Thoracic aorta endothelial cell (primary cell): Measurements from ENCODE around the gene TP53BP1. TPM values are rescaled to one million over a fixed set of nuclear protein-coding genes. Genes with fewer than 3 reads are reported as not detected.

Experiments used
- total RNA-seq: library from RNA; depleted of rRNA; stranded (reverse); fragments of >200 nt; gene quantifications from 2 replicates; pipeline ENCODE4 v1.2.3, GENCODE V29; 2012

Gene TP53BP1
- total RNA-seq = 60.9 and 66.8 TPM in 2 replicates

GRCh38 chr15:43492673-43493601 lies at the start of gene TP53BP1:
Gene TP53BP1, minus strand, starts transcription at chr15:43493156. Its CDS starts 113 bp downstream, at chr15:43493043.

GRCh38 chr15:43517354-43518196 lies 24.6 kb upstream of the TP53BP1 start, which contains the start of gene MAP1A:
Gene MAP1A, plus strand, starts transcription at chr15:43517608. Its CDS starts 3,866 bp downstream, at chr15:43521474.

GRCh38 chr15:43370975-43371974 lies 121.7 kb downstream of the TP53BP1 start, which contains the start of the genes TUBGCP4 and ZSCAN29:
Gene TUBGCP4, plus strand, starts transcription at chr15:43371101. Its CDS starts 254 bp downstream, at chr15:43371355.
Gene ZSCAN29, minus strand, starts transcription at chr15:43371043. Its CDS starts 1,130 bp downstream, at chr15:43369913.

Other genes with a start within 250 kb of the TP53BP1 start
- not detected in 2 replicates for gene TGM5, start 226.2 kb downstream of the TP53BP1 start, total RNA-seq
- not detected in 2 replicates for gene TGM7, start 190.9 kb downstream of the TP53BP1 start, total RNA-seq
- gene LCMT2, start 162.6 kb downstream of the TP53BP1 start, total RNA-seq = 5.6 and 7.0 TPM in 2 replicates
- gene ZSCAN29, start 122.1 kb downstream of the TP53BP1 start, total RNA-seq = 24.3 and 27.8 TPM in 2 replicates
- 14.0 and 22.8 TPM in 2 replicates for gene TUBGCP4, start 122.1 kb downstream of the TP53BP1 start, total RNA-seq
- gene MAP1A, start 24.5 kb upstream of the TP53BP1 start, total RNA-seq = 2.3 and 2.4 TPM in 2 replicates
- gene PPIP5K1, start 97.1 kb upstream of the TP53BP1 start, total RNA-seq = 27.3 and 32.3 TPM in 2 replicates
- gene CKMT1B, start 100.9 kb upstream of the TP53BP1 start, total RNA-seq = not detected in 2 replicates
- gene STRC, start 125.6 kb upstream of the TP53BP1 start, total RNA-seq = not detected in 2 replicates
- 2.1 and 2.4 TPM in 2 replicates for gene CATSPER2, start 155.7 kb upstream of the TP53BP1 start, total RNA-seq
- not detected in 2 replicates for gene CKMT1A, start 200.7 kb upstream of the TP53BP1 start, total RNA-seq